Spinal cord (tissue), 10 donors: ENCODE data around the gene MYO1G. TPM values are rescaled to one million over a fixed set of nuclear protein-coding genes. Genes with fewer than 3 reads are reported as not detected.

Experiments
- DNase-seq, 6 donors: peaks; one replicate each; pipeline versions ENCODE4 v3.0.0 to v3.0.0-alpha.2; 2013 to 2015; ENCODE audit warnings: low spot score in 6 of 6, low read depth in 4 of 6
- H3K27ac ChIP-seq: one replicate; pipeline ENCODE4 v1.5.1; 2013; ENCODE audit warnings: low read depth, low read length, control low read depth
- H3K27me3 ChIP-seq: one replicate; pipeline ENCODE4 v1.6.1; 2013; ENCODE audit warnings: low read length; ENCODE audit not compliant: control insufficient read depth, insufficient read depth
- H3K36me3 ChIP-seq: one replicate; pipeline ENCODE4 v1.6.1; 2013; ENCODE audit warnings: low read length; ENCODE audit not compliant: control insufficient read depth, insufficient read depth
- H3K4me1 ChIP-seq: one replicate; pipeline ENCODE4 v1.6.1; 2013; ENCODE audit warnings: low read length; ENCODE audit not compliant: control insufficient read depth, insufficient read depth
- H3K4me3 ChIP-seq: one replicate; pipeline ENCODE4 v1.5.1; 2013; ENCODE audit warnings: low read depth, low read length, control low read depth
- H3K9me3 ChIP-seq: one replicate; pipeline ENCODE4 v1.6.1; 2013; ENCODE audit warnings: low read length; ENCODE audit not compliant: control insufficient read depth, insufficient read depth
- WGBS: methylation state at CpG from one replicate; pipeline ENCODE4 v1.1.5; 2013; ENCODE audit warnings: missing lambda C conversion rate; ENCODE audit not compliant: insufficient coverage; 5-methylcytosine and 5-hydroxymethylcytosine counted together
- polyA plus RNA-seq, 2 donors: library from polyadenylated mRNA; unstranded; fragments of 120-200 nt; gene quantifications; one replicate each; pipeline ENCODE4 v1.2.1, GENCODE V29; 2013; ENCODE audit not compliant: insufficient read length in 2 of 2
- total RNA-seq, 2 donors: library from RNA; depleted of rRNA in 1 of 2; stranded (reverse); fragments of 120-200 nt in 1 of 2; fragments of >200 nt in 1 of 2; gene quantifications; one replicate each; pipeline versions ENCODE4 v1.2.3 to v1.2.4, GENCODE V29; 2013 to 2014
- donor health status: healthy.

MYO1G gene
- total and polyA plus RNA-seq, 4 donors, result 0.48 to 1.4 (median 0.55) TPM

DNA sequence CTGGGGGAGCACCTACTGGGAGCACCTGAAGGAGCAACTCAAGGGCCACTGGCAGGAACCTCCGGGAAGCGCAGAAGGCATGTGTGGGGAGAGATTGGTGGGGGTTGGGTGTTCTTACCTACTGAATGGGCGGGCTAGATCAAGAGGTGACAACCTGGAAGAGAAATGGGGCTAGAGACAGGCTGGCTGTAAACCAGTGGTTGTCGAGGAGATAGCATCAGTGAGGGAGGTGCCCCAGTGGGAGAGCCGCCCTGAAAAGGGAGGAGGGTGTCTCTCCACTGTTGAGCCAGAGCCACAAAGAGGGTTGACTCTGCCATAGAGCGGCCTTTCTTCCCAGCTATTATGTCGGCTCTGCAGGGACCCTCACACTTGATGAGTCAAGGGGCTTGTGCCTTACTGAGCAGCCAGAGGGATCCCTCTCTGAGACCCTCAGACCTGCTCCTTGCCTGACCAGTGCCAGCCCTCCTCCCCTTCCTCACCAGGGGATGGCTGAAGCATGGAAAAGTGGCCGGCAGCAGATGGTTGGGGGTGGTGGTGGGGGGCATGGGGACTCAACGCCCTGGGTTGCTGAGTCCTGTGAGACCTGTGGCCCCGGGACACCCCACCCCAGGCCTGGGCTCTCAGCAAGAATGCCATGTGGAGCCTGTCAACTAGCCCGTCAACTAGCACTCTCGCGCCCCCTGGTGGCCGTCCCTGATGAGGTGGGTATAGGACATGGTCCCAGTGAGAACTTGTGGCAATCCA is 57.0 kb downstream of the MYO1G start:
- no peak overlapping the region for H3K27ac ChIP-seq
- peaks cover 3% of the 10 kb centered on the region for H3K4me1 ChIP-seq
- no peak overlapping the region for H3K4me3 ChIP-seq
- H3K9me3 ChIP-seq, result no peaks in the 10 kb centered on the region
- H3K36me3 ChIP-seq, result no peaks in the 10 kb centered on the region
- H3K27me3 ChIP-seq, result no peaks in the 10 kb centered on the region
- peak in 4 of 6 donors; percentile 26 to 77 (median 52) for DNase-seq
- WGBS, result 28% methylated on average over 13 of the region's 14 CpGs

DNA sequence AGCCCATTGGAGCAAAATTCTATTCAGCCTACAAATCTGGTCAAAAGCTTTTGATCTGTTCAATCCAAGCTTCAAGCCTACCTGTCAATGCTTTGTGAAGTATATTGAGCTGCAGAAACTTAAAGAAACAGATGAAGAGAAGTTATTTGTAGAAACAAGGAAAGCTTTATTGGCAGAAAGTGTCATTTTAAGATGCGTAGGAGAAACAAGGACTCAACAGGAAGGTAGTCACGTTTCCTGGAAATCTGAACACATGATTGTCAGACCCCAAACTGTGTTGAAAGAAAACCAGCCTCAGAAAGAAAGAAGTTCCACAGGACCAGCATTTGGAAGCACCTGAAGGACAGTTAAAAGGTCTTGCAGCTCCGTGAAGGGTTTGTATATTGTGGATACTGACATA is 58.7 kb downstream of the MYO1G start:
- WGBS, result 85% methylated on average over 2 of the region's 3 CpGs
- Histone ChIP-seq H3K27ac (no peak overlapping the region), H3K36me3 (no peaks in the 10 kb centered on the region), H3K27me3 (no peaks in the 10 kb centered on the region), H3K4me1 (peaks cover 3% of the 10 kb centered on the region), H3K9me3 (no peaks in the 10 kb centered on the region), H3K4me3 (no peak overlapping the region)
- no peak for DNase-seq

DNA sequence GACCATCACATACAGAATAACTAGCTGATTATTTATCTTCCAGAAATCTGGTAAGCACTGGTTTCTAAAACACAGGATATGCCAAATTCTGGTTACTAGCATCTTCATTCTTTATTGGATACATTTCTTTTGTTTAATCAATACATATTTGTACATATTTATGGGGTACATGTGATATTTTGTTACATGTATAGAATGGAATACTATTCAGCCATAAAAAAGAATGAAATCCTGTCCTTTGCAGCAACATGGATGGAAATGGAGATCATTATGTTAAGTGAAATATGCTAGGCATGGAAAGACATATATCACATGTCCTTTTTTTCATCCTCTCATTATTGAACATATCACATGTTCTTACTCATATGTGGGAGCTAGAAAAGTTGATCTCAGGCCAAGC is 60.8 kb downstream of the MYO1G start:
- Histone ChIP-seq H3K36me3 (no peaks in the 10 kb centered on the region), H3K4me1 (peaks cover 14% of the 10 kb centered on the region), H3K27ac (no peak overlapping the region), H3K27me3 (no peaks in the 10 kb centered on the region), H3K4me3 (no peak overlapping the region), H3K9me3 (no peaks in the 10 kb centered on the region)
- DNase-seq, result no peak

DNA sequence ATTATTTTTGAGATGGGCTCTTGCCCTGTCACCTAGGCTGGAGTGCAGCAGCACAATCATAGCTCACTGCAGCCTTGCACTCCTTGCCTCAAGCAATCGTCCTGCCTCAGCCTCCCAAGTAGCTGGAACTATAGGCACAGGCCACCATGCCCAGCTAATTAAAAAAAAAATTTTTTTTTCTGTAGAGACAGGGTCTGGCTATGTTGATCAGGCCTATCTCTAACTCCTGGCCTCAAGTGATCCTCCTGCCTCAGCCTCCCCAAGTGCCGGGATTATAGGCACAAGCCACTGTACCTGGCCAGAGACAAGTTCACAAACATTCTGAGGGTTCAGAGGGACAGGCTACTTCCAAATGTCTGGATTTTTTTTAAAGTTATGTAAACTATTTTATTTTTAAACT is 61.4 kb downstream of the MYO1G start:
- DNase-seq, result no peak
- Histone ChIP-seq H3K9me3 (no peaks in the 10 kb centered on the region), H3K27ac (no peak overlapping the region), H3K36me3 (no peaks in the 10 kb centered on the region), H3K4me1 (peaks cover 19% of the 10 kb centered on the region), H3K27me3 (no peaks in the 10 kb centered on the region), H3K4me3 (no peak overlapping the region)
- 86% methylated on average over 1 of the region's 2 CpGs for WGBS

DNA sequence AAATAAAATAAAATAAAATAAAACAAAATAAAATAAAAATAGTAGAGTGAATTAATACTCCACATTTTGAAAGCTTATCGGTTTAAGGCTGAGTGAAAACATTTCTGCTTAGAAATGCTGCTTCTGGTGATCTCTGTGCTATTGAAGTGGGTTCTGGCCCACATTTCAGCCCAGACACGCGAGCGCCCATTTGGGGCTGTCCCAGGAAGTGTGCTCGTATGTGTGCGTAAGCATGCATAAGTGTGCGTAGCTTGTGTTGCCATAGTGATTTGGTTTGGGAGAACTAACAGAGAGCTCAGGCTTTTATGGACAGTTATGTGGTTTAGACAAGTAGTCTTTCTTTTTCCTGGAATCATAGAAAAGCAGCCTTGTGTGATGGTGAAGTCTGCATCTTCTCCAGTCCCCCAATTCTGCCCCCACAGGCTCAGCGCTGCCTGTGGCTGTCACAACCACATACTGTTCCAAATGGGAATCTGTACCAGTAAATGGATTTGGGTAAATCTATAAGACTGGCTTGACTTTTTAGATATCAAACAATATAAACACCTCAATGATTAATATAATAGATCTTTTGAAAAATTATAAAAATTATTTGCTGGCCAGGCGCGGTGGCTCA is 63.7 kb downstream of the MYO1G start:
- DNase-seq, result peak in 4 of 6 donors; percentile 17 to 73 (median 52)
- peaks cover 24% of the 10 kb centered on the region for H3K4me1 ChIP-seq
- no peak overlapping the region for H3K4me3 ChIP-seq
- no peaks in the 10 kb centered on the region for H3K36me3 ChIP-seq
- H3K9me3 ChIP-seq, result no peaks in the 10 kb centered on the region
- no peaks in the 10 kb centered on the region for H3K27me3 ChIP-seq
- no peak overlapping the region for H3K27ac ChIP-seq
- WGBS, result 43% methylated on average over 6 of the region's 10 CpGs

DNA sequence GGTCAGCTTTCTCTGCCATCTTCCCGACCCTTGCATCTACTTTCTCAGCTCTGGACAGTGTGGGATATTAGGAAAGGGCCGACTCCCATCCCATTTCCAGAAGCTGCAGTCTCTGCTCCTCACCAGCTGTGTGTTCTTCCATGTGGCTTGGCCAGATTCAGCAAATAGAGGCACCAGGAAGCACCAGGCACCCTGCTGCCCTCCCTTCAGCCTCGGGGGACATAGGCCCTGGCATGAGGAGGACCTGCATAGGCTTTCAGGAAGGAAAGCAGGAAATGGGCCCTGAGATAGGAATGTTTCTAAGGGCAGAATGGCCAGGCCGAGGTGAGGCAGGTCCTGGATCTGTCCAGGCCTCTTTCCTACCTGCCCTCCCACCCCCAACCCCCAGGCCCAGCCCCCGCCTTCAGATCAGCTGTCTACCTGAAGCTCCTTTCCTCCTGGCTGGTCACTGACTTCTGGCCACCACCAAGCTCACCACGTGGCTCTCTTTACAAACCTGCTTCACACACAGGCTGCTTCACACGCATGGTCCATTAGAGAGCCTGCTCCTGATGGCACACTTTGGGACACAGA is 66.0 kb downstream of the MYO1G start:
- Histone ChIP-seq H3K27ac (no peak overlapping the region), H3K4me1 (peaks cover 24% of the 10 kb centered on the region), H3K36me3 (no peaks in the 10 kb centered on the region), H3K4me3 (no peak overlapping the region), H3K27me3 (no peaks in the 10 kb centered on the region), H3K9me3 (no peaks in the 10 kb centered on the region)
- WGBS, result 33% methylated on average over 4 of the region's 7 CpGs
- peak in 2 of 6 donors; percentile 14 to 38 for DNase-seq

Other genes starting within 250 kb of the MYO1G start
- 10 to 100 TPM; 11.6 to 21.4 TPM for gene ZMIZ2, start 230.2 kb downstream of the MYO1G start, total RNA-seq
- 100 to 1,000 TPM; 106 to 137 TPM for gene ZMIZ2, start 230.2 kb downstream of the MYO1G start, polyA plus RNA-seq
- gene PPIA, start 182.3 kb downstream of the MYO1G start, total RNA-seq, result 1,000 to 10,000 TPM; 1,472 to 1,903 TPM
- 1,000 to 10,000 TPM; 1,246 to 1,323 TPM for gene PPIA, start 182.3 kb downstream of the MYO1G start, polyA plus RNA-seq
- gene H2AZ2, start 130.9 kb downstream of the MYO1G start, total RNA-seq, result 100 to 1,000 TPM; 161 to 264 TPM
- 100 to 1,000 TPM; 188 to 232 TPM for gene H2AZ2, start 130.9 kb downstream of the MYO1G start, polyA plus RNA-seq
- gene PURB, start 93.5 kb downstream of the MYO1G start, total RNA-seq, result 10 to 100 TPM; 18.8 to 48.6 TPM
- gene PURB, start 93.5 kb downstream of the MYO1G start, polyA plus RNA-seq, result 10 to 100 TPM; 21.1 to 25.1 TPM
- gene CCM2, start 21.2 kb upstream of the MYO1G start, total RNA-seq, result 10 to 100 TPM; 25.8 to 34.5 TPM
- gene CCM2, start 21.2 kb upstream of the MYO1G start, polyA plus RNA-seq, result 10 to 100 TPM; 48.6 to 48.9 TPM
- gene NACAD, start 110.0 kb upstream of the MYO1G start, total RNA-seq, result 10 to 100 TPM; 11.8 to 14.1 TPM
- gene NACAD, start 110.0 kb upstream of the MYO1G start, polyA plus RNA-seq, result 10 to 100 TPM; 81.8 to 88.1 TPM
- 10 to 100 TPM; 34.4 to 48.0 TPM for gene TBRG4, start 132.7 kb upstream of the MYO1G start, total RNA-seq
- 10 to 100 TPM; 39.2 to 50.3 TPM for gene TBRG4, start 132.7 kb upstream of the MYO1G start, polyA plus RNA-seq
- 10 to 100 TPM in 1 of 2 donors, 1 to 10 TPM in 1; 8.9 to 11.1 TPM for gene RAMP3, start 178.8 kb upstream of the MYO1G start, total RNA-seq
- 10 to 100 TPM in 1 of 2 donors, 1 to 10 TPM in 1; 9.4 to 12.4 TPM for gene RAMP3, start 178.8 kb upstream of the MYO1G start, polyA plus RNA-seq